Natural killer cell (primary cell): ENCODE data around the gene SELENOP. TPM values are rescaled to one million over a fixed set of nuclear protein-coding genes. Genes with fewer than 3 reads are reported as not detected.

Source experiments
- ATAC-seq, 3 donors: fragments of 150-1000 bp in 2 of 3; fragments of 200-7000 bp in 1 of 3; cut with Tn5 transposase; 1 replicate in 1 of 3; 2 replicates in 2 of 3; pipeline ENCODE4 v1.10.0; 2021; ENCODE audit warnings: mild to moderate bottlenecking in 2 of 3, moderate library complexity in 2 of 3
- DNase-seq, 2 donors: peaks; one replicate each; pipeline versions ENCODE4 v3.0.0 to v3.0.0-alpha.2; 2013 to 2021; ENCODE audit warnings: mixed read lengths in 1 of 2
- H3K27ac ChIP-seq: one replicate; pipeline ENCODE4 v1.5.1; 2013; ENCODE audit warnings: mild to moderate bottlenecking, low read length
- H3K27me3 ChIP-seq: one replicate; pipeline ENCODE4 v1.6.1; 2013; ENCODE audit warnings: low read length; ENCODE audit not compliant: control insufficient read depth, insufficient read depth
- H3K36me3 ChIP-seq: one replicate; pipeline ENCODE4 v1.6.1; 2013; ENCODE audit warnings: low read length; ENCODE audit not compliant: control insufficient read depth, insufficient read depth
- H3K4me1 ChIP-seq: one replicate; pipeline ENCODE4 v1.6.1; 2013; ENCODE audit warnings: low read length; ENCODE audit not compliant: control insufficient read depth, insufficient read depth
- H3K4me3 ChIP-seq: one replicate; pipeline ENCODE4 v1.5.1; 2013; ENCODE audit warnings: low read length
- H3K9me3 ChIP-seq: one replicate; pipeline ENCODE4 v1.6.1; 2013; ENCODE audit warnings: low read length; ENCODE audit not compliant: control insufficient read depth, insufficient read depth
- H3K27ac Mint-ChIP-seq, 2 donors: one replicate each; pipeline ENCODE4 v1.8.0; 2022; ENCODE audit warnings: mild to moderate bottlenecking in 2 of 2, mixed read lengths in 2 of 2, moderate library complexity in 1 of 2
- H3K27me3 Mint-ChIP-seq, 2 donors: one replicate each; pipeline ENCODE4 v1.8.0; 2022; ENCODE audit warnings: low read depth in 2 of 2, mixed read lengths in 2 of 2
- H3K36me3 Mint-ChIP-seq: one replicate; pipeline ENCODE4 v1.8.0; 2022; ENCODE audit warnings: mixed read lengths
- H3K4me1 Mint-ChIP-seq, 2 donors: one replicate each; pipeline ENCODE4 v1.8.0; 2022; ENCODE audit warnings: mixed read lengths in 2 of 2
- H3K4me3 Mint-ChIP-seq: one replicate; pipeline ENCODE4 v1.8.0; 2022; ENCODE audit warnings: mild to moderate bottlenecking, moderate library complexity, mixed read lengths
- H3K9me3 Mint-ChIP-seq, 2 donors: one replicate each; pipeline ENCODE4 v1.8.0; 2022; ENCODE audit warnings: mixed read lengths in 2 of 2
- WGBS: methylation state at CpG from one replicate; pipeline ENCODE4 v1.1.7; 2013; ENCODE audit warnings: missing lambda C conversion rate; ENCODE audit not compliant: insufficient coverage; 5-methylcytosine and 5-hydroxymethylcytosine counted together
- intact Hi-C: fragments of 100-400 bp; cut with micrococcal nuclease; formaldehyde crosslinking; loops from one replicate; pipeline ENCODE4 v1.14.2; 2022
- total RNA-seq, 4 donors: library from RNA; stranded (reverse); fragments of 120-200 nt in 1 of 4; gene quantifications; one replicate each; pipeline versions ENCODE4 v1.2.3 to v1.2.4, GENCODE V29; 2013 to 2022
- TF ChIP-seq, protein P1 (sequence below): fragments of 200-600 bp; IDR thresholded peaks from one replicate; pipeline ENCODE4 v1.8.0; 2022; ENCODE audit warnings: antibody characterized with exemption

SELENOP gene
- total RNA-seq, 3 donors from 2014 or later (not counting 1 experiment from before 2014, with no cell fraction given), result 0.75 to 1.8 (median 1.1) TPM

DNA sequence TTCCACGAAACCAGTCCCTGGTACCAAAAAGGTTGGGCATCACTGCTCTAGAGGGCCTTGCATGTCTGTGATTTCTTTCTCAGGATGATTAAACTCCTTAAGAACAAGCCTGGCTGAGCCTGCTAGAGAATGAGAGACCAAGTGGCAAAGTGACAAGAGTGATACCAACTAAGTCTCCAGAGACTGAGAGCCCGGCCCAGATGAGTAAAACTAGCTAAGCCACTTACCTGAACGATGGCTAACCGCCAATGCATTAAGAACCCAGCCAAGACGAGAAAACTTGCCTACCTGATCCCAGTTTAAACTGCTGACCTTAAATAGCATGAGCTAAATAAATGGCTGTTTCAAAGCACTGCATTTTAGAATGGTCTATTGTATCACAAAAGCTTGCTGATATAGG lies 60.6 kb downstream of the SELENOP start:
- DNase-seq, result no peak
- no peaks in the 10 kb centered on the region for H3K9me3 Mint-ChIP-seq
- H3K27me3 ChIP-seq, result no peaks in the 10 kb centered on the region
- H3K9me3 ChIP-seq, result no peaks in the 10 kb centered on the region
- no peaks in the 10 kb centered on the region for H3K36me3 Mint-ChIP-seq
- no peaks in the 10 kb centered on the region for H3K4me1 ChIP-seq
- no peak overlapping the region for H3K27ac Mint-ChIP-seq
- intact Hi-C loops, result no loop called here
- WGBS, result 77% methylated on average over 5 of the region's 5 CpGs
- TF ChIP-seq, protein P1, sequence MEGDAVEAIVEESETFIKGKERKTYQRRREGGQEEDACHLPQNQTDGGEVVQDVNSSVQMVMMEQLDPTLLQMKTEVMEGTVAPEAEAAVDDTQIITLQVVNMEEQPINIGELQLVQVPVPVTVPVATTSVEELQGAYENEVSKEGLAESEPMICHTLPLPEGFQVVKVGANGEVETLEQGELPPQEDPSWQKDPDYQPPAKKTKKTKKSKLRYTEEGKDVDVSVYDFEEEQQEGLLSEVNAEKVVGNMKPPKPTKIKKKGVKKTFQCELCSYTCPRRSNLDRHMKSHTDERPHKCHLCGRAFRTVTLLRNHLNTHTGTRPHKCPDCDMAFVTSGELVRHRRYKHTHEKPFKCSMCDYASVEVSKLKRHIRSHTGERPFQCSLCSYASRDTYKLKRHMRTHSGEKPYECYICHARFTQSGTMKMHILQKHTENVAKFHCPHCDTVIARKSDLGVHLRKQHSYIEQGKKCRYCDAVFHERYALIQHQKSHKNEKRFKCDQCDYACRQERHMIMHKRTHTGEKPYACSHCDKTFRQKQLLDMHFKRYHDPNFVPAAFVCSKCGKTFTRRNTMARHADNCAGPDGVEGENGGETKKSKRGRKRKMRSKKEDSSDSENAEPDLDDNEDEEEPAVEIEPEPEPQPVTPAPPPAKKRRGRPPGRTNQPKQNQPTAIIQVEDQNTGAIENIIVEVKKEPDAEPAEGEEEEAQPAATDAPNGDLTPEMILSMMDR, result no peak
- no peak overlapping the region for H3K4me3 ChIP-seq
- H3K27ac ChIP-seq, result no peak overlapping the region
- H3K36me3 ChIP-seq, result no peaks in the 10 kb centered on the region
- peaks cover 12% of the 10 kb centered on the region in 2 donors for H3K4me1 Mint-ChIP-seq
- H3K4me3 Mint-ChIP-seq, result no peak overlapping the region
- no peak for ATAC-seq
- no peaks in the 10 kb centered on the region for H3K27me3 Mint-ChIP-seq

DNA sequence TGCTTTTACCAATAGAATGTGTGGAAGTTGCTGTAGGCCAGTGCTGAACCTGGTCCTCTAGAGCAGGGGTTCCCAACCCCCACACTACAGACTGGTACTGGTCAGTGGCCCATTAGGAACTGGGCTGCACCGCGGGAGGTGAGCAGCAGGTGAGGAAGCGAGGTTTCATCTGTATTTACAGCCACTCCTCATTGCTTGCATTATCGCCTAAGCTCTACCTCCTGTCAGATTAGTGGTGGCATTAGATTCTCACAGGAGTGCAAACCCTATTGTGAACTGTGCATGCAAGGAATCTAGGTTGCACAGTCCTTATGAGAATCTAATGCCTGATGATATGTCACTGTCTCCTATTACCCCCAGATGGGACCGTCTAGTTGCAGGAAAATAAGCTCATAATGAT lies 61.2 kb downstream of the SELENOP start:
- no peaks in the 10 kb centered on the region for H3K4me1 ChIP-seq
- Mint-ChIP-seq H3K9me3 (no peaks in the 10 kb centered on the region), H3K4me3 (no peak overlapping the region), H3K36me3 (no peaks in the 10 kb centered on the region), H3K27ac (no peak overlapping the region), H3K27me3 (no peaks in the 10 kb centered on the region), H3K4me1 (peaks cover 12% of the 10 kb centered on the region in 2 donors)
- H3K4me3 ChIP-seq, result no peak overlapping the region
- ATAC-seq, result no peak
- no peaks in the 10 kb centered on the region for H3K9me3 ChIP-seq
- WGBS, result 100% methylated on average over 4 of the region's 5 CpGs
- H3K27me3 ChIP-seq, result no peaks in the 10 kb centered on the region
- no peaks in the 10 kb centered on the region for H3K36me3 ChIP-seq
- TF ChIP-seq, protein P1, result no peak
- DNase-seq, result no peak
- intact Hi-C loops, result no loop called here
- H3K27ac ChIP-seq, result no peak overlapping the region

Other genes with a start within 250 kb of the SELENOP start
- gene CCDC152, start 55.1 kb downstream of the SELENOP start, total RNA-seq, result 1 to 10 TPM; 4.0 to 4.9 (median 4.0) TPM
- gene ANXA2R, start 228.4 kb upstream of the SELENOP start, total RNA-seq, result 10 to 100 TPM; 34.3 to 55.2 (median 38.0) TPM